Neural progenitor cell (in vitro differentiated cells): ENCODE results near the gene MRTFB.

Experiments
- EZH2phosphoT487 ChIP-seq: fragments of 200-600 bp; sonication (generic); IDR thresholded peaks from 2 replicates; pipeline ENCODE4 v1.6.1; 2017; ENCODE audit warnings: antibody characterized with exemption
- TF ChIP-seq, protein P1 (sequence below): fragments of 200-600 bp; sonication (generic); IDR thresholded peaks from 2 replicates; pipeline ENCODE4 v1.5.1; 2017; ENCODE audit warnings: antibody characterized with exemption, mild to moderate bottlenecking

DNA sequence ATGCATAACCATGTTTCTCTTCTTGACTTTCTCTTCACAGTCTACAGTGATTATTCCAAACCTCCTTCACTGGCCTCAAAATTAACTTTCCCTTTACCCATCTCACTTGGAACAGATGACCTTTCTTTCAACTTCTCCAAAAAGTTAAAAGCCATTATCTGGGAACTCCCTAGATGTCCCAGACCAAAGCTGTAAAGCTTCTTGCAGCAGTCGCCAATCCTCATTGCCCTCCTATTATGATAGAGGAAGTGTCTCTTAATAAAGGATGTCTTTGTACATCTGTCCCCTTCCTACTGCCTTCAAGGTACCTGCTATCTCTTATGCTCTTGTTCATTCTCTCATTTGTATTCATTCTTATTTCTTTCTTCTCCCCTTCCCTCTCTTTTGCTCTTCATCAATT lies 127.5 kb downstream of the MRTFB start:
- TF ChIP-seq, protein P1, sequence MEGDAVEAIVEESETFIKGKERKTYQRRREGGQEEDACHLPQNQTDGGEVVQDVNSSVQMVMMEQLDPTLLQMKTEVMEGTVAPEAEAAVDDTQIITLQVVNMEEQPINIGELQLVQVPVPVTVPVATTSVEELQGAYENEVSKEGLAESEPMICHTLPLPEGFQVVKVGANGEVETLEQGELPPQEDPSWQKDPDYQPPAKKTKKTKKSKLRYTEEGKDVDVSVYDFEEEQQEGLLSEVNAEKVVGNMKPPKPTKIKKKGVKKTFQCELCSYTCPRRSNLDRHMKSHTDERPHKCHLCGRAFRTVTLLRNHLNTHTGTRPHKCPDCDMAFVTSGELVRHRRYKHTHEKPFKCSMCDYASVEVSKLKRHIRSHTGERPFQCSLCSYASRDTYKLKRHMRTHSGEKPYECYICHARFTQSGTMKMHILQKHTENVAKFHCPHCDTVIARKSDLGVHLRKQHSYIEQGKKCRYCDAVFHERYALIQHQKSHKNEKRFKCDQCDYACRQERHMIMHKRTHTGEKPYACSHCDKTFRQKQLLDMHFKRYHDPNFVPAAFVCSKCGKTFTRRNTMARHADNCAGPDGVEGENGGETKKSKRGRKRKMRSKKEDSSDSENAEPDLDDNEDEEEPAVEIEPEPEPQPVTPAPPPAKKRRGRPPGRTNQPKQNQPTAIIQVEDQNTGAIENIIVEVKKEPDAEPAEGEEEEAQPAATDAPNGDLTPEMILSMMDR, result no peak
- TF ChIP-seq EZH2phosphoT487, result no peak
